Daoy (cell line): ENCODE measurements around the gene RNF169. TPM values are rescaled to one million over a fixed set of nuclear protein-coding genes. Genes with fewer than 3 reads are reported as not detected.

ENCODE experiments used
- DNase-seq: peaks from one replicate; pipeline ENCODE4 v3.0.0-alpha.2; 2015; ENCODE audit warnings: low read depth
- total RNA-seq: library from RNA; depleted of rRNA; stranded (reverse); fragments of >200 nt; shearing (Covaris generic); gene quantifications from 2 replicates; pipeline ENCODE4 v1.2.3, GENCODE V29; 2014; rRNA removed

RNF169 gene, protein sequence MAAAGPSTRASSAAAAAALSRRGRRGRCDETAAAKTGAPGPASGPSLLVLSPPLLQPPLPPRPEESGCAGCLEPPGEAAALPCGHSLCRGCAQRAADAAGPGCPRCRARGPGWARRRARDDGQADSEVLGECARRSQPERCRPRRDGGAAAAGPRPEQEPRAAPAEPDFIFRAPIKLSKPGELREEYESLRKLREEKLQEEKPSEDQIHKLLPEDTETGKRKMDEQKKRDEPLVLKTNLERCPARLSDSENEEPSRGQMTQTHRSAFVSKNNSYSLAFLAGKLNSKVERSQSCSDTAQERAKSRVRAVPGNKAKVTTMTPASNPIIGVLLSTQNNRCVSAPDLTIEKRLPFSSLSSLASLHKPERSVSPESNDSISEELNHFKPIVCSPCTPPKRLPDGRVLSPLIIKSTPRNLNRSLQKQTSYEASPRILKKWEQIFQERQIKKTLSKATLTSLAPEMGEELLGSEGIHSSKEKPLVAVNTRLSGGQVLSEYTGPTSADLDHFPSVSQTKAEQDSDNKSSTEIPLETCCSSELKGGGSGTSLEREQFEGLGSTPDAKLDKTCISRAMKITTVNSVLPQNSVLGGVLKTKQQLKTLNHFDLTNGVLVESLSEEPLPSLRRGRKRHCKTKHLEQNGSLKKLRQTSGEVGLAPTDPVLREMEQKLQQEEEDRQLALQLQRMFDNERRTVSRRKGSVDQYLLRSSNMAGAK
- total RNA-seq = 5.0 and 5.8 TPM in 2 replicates

DNA sequence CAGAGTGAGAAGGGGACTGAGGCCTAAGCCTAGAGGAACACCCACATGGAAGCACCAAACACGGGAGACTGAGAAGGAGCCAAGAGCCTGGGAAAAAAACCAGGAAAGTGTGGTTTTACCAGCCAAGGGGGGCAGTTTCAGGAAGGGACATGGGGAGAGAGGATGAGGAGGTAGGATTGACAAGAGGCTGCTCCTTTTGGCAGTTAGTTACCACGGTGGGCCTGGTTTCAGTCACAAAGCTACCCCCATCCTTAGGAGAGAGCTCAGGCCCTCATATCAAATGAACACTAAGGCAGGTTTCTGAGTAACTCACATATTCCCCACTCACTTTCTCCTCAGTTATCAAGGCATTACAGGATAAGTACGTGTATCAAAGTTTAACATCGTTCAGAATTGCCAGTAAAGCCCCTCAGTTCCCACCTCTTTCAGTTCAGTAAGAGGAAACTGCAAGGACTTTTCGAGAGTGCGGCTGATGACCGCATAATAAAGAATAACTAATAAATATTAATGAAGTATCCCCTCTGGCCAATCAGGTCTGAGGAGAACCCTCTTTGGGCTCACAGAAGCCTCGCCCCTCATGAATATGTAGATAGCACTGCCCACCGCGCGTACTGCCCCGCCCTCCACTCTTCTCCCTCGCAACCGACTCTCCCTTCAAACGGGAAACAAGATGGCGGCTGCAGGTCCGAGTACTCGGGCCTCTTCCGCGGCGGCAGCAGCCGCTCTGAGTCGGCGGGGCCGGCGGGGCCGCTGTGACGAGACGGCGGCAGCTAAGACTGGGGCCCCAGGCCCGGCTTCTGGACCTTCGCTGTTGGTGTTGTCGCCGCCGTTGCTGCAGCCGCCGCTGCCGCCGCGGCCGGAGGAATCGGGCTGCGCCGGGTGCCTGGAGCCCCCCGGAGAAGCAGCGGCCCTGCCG is at the start of gene RNF169:
RNF169 (plus strand) TSS at position 639 of the 916 bp plus-strand sequence; CDS start at position 671, 32 bp downstream.
- DNase-seq = peak; percentile 96

DNA sequence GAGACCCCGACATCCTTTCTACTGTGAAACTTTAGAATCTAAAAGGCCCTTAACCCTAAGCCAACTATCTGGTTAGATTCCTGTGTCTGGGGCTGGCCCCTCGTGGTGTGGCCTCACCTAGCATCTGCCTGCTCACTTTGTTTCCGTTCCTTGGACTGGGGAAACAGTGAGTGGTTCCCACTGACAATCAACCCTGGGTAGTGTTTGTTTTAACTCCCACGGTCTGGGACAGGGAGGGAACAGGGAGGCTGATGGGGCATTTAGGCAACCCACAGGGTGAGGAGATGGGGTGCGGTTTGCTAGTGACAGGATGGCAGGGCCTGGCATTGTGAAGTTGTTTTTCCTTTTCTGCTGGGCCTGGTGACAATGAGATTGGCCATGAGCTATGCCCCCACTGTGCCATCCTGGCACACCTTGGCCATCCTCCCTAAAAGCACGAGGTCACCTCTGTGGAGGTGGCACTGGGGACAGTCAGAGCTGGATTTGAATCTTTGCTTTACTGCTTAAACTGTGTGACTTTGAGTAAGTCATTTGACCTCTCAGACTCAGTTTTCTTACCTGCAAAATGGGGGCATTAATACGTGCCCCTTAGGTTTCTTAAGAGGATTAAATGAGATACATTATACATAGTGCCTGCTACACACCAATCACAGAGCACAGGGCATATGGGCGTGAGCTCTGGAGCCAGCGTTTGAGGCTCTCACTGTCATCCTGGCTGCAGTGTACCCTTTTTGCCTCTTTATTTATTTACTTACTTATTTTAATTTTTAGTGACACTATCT is 48.8 kb upstream of the RNF169 start:
- DNase-seq = peak; percentile 21

DNA sequence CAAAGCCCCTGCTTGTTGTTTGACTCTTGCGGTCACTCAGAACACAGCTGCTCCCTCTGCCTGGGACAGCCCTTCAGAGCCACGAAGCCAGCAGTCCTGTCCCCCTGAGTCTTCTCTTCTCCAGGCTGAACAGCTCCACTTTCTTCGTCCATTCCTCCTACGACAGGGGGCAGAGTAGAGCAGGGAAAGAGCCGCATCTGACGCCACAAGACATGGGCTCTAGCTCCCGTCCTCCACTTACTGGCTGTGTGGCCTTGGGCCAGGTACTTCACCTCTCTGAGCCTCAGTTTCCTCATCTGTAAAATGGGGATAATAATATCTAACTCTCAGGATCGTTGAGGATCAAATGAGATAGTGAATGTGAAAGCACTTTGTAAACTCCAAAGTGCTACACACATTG is 47.3 kb upstream of the RNF169 start:
- no peak for DNase-seq

DNA sequence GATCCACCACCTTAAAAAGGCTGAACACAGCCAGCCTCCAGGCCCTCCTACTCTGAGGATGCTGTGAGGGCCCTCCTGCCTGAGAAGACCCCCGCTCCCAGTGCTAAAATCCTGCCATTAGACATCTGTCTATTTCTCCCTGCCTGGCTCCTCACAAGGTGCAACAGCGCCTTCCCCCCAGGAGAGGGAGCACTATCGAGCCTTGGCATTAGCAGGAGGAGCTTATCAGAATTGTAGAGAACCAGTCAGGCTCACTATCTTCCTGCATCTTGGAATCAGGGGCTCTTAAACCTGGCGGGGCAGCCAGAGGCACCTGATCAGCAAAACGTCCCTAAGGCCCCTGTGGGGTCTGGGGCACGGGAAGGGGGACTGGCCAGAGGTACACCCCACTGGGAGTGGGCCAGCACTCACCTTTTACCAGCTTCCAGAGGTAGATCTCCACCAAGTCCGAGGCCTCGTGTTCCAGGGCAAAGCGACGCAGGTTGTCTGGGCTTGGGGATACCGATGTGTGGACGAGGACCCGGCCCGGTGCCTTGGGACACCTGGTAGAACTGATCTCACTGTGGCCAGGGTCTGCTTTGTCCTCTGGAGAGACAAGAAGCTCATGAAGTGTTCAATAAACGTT is 46.2 kb upstream of the RNF169 start:
- DNase-seq = peak; percentile 69

DNA sequence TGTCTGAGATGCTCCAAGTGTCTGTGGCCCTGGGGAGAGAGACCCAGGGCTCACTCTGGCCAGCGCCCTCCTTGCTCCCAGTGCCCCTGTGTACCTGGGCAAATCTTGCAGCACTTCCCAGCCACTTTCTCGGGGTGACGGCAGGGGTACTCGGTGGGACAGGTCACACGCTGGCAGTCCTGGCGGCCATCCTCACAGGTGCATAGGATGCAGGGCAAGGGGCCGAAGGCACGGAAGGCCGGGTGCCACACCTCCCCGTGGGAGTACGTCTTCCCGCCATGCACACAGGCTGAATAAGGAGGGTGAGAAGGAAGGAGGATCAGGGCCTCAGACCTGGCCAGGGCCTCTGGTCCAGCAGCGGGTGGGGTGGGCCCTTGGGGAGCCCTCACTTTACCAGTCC is 45.4 kb upstream of the RNF169 start:
- DNase-seq = no peak

DNA sequence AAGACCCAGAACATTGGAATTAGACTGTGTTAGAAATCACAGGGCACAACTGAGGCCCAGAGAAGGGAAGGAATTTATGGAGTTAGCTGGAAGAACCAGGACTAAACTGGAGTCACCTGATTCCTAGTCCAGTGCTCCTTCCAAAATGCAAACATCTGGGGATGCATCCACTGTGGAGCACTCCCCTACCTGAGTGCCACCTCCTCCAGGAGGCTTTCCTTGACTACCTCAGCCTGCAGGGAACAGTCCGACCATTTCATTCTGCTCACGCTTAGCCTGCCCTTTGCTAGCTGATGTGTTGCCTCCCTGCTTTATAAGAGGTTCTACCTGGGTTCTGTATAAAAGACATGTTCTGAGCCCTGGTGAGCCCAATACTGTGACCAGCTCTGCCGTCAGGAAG is 41.5 kb upstream of the RNF169 start:
- DNase-seq = no peak

DNA sequence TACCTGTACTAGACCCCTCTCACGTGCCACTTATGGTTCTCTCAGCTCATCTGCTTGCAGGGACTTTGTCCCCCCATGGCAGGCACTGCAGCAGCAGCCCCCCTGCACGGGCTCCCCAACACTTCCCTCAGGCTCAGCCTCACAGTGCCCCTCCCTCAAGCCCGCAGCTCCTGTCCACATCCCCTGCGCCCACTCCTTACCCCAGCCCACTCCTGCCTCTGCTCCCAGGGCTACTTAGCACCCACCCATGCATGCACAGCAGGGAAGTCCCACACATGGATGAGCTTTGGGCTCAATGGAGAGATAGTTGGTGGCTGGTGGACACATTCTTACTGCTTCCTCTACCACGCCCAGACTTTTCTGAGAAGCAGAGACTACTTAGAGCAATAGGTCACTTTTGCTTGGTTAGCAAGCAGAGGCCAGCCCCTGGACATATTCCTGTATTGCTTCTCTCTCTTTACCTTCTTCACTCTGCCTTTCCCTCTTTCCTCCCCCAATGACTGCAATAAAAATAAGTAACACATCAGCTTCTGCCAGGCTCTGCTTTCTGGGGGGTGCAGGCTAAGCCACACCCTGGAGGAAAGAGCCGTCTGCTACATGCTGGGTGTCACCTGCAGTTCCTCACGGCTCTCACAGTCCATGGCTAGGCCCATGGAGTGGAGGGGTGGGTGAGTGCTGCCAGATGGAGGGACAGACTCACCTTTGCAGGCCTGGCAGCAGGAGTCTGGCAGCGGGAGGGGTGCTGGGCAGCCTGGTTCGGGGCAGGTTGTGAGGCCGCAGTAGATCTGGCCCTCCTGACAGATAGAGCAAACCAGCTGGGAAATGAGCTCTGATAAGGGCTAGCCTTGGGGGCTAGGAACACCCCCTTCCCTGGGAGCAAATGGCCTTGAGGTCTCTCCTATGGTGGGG is 40.8 kb upstream of the RNF169 start:
- no peak for DNase-seq

DNA sequence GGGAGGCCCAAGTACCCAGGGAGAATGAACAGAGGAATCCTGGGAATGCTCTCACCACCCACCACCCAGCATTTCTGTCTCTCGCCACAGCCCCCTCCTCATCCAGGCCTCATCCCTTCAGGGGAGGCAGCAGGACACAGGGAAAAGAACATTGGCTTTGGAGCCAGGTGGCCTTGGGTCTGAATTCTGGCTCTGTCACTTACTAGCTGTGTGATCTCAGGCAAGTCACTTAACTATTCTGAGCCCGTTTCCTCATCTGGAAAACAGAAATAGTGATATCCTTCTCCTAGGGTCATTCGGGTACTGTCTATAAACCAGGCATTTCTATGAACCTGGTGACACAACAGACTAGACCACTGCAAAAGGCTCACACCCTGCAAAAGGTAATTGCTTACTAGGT is 39.5 kb upstream of the RNF169 start:
- DNase-seq = no peak

DNA sequence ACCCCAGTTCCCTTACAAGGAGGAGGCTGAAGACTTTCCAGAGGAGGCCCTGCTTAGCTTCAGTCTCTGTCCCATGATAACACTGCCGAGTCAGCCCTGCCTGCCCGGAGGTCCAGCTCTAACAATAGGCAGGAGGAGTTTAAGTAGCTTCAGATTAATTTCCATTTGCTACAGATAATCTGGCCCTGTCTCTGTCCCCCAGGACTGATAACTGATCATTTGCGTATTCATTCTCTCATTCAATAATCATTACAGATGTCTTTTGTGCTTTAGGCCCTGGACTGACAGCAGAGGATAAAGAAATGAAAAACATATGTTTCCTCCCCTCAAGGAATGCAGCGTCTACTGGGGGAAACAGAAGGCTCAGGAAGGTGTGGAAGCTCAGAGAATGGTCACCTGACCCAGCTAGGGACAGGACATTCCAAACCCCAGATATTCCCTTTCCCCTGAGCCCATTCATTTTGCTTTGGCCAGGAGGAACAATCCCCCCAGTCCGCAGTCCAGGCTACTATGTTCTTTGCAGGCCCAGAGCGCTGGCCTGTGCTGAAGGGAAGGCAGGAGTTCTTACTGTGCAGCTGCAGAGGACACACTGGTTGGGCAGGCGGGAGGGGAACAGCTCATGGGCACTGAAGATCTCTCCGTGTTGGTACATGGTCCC is 38.2 kb upstream of the RNF169 start:
- no peak for DNase-seq

DNA sequence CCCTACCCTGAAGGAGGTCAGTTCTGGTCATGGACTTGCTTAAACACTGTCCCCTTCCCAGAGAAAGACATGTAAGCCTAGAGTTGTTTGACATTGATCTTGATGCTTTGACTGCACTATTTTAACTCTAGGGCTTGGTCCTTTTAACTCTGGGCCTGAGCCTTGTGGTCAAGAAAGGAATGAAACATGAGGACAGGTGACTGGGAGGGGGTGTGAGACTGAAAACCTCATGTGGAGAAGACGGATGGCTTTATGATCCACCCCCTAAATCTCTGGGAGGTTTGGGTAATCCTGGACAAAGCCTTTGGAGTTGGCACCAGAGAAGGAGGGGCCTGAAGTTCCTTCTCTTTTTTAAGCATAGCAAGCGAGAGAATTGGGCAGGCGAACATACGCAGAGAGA is 35.0 kb upstream of the RNF169 start:
- DNase-seq = no peak

DNA sequence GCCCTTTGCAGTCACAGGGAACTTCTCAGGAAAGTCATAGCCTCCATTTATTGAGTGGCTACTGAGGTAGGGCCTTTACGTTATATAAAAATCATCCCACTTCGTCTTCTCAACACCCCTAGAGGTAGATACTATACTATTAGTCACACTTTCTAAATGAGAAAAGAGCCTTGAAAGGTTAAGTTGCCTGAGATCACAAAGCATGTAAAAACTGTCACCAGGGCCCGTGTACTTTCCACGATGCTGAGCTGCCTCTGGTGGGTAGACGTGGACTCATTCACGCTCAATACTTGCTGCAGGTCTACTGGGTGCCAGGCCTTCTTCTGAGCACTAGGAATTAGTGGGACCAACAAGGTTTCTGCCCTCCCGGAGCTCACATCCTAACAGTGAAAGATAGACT is 33.7 kb upstream of the RNF169 start:
- no peak for DNase-seq

DNA sequence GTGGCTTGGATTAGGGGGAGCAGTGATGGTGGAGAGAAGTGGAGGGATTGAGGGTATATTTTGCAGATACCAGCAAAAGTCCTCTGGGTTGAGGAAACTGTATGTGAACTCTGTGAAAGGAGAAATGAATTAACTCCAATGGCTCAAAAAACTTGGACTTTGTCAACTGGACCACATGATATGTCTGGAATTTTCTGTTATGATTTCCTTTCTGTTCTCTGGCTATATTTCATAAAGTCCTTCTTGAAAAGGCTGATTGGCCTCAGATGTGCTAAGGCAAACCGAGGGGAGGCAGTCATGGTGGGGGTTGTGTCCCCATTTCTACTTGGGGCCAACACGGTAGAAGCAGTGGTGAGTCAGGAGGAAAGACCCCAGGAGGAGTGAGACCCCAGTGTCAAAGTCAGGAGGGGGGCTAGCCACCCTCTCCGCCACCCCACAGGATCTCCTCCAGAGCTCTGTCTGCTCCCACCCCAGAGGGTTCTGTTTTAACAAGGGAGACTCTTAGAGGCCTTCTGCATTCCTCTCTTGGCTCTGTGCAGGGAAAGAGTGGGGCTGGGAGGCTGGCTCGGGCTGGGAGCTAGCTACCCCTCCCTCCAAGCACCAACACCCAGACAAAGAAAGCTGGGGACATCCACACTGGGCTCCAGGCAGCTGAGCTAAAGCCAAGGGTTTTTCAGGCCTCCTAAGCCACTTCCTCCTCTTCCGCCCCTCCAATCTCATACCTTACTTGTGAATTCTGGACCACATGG is 31.3 kb upstream of the RNF169 start:
- DNase-seq = no peak

DNA sequence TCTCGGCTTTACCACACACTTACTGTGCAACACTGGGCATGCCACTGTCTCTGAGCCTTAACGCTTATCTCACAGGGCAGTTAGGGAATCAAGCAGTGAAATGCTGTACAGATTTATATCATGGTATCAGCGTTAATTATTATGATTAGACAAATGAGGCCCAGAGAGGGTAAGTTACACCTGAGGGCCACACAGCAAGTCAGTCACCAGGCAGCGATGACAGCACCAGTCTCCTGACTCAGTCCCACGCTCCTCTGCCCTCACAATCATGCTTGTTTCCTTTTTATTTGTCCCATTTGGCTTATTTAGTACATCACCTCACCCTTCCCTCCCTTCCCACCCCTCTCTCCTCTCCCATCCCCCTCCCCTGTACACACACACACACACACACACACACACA is 29.6 kb upstream of the RNF169 start:
- DNase-seq = no peak

DNA sequence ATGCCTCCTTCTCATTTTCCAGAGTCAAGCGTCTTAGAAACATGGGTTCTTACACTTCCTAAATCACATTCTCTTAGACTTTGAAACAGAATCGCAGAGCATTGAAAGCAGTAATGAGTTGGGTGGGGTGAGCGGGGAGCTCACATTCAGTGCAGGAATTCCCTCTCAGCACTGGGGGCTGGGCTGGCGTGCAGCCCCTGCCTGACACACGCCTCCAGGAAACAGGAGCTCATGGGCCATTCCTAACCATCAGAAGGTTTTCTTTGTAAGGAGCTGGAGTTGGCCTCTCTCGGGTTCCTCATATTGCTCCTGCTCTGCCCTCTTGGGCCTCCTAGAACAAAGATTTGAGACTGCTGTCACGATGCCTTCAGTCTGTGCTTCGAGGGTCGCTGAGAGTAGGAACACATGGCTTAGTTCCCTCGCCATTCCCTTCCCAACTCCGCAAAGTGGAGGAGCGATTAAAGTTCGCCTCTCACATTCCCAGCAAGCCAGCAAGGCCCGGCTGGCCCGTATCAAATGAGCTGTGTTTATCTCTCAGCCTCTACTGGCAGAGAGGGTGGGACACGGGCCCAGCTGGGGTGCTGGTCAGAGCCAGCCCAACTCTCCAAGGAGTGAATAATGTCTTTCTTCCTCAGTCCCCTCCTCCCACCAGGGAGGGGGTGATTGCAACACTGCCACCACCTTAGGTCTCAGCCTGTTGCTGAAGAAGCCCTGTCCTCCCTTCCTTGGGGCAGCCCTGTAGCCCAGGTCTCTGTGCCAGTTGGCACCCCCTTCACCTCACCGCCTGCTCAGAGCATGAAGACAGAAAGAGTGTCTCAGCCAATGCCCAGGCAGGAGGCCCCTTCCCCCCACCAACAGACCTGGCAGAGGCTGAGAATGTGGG is 27.8 kb upstream of the RNF169 start:
- DNase-seq = no peak

DNA sequence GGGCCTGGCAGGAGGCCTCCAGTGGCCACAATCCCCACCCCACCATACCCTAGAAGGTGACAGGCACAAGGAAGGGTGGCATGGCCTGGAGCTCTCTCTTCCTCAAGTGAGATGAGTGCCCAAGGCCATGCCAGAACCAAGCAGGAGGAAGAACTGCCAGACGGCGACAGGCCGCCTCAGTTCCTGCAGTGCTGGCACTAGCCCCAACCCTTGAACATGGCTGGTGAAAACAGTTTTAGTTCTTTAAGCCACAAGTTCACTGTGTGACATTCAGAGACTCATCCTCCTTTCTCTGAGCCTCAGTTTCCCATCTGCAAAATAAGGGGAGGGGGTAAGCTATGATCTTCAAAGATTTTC is 27.2 kb upstream of the RNF169 start:
- no peak for DNase-seq

DNA sequence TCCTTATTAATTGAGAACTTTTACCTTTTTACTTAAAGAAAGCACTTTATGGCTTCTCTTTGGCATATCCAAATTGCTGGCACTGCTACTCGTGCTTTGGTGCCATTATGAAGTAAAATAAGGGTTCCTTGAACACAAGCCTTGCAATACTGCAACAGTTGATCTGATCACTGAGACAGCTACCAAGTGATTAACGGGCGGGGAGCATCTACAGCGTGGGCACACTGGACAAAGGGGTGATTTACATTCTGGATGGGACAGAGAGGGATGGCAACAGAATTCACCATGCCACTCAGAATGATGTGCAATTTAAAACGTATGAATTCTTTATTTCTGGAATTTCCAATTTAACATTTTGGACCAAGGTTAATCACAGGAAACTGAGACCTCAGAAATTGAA is 25.1 kb upstream of the RNF169 start:
- DNase-seq = no peak

DNA sequence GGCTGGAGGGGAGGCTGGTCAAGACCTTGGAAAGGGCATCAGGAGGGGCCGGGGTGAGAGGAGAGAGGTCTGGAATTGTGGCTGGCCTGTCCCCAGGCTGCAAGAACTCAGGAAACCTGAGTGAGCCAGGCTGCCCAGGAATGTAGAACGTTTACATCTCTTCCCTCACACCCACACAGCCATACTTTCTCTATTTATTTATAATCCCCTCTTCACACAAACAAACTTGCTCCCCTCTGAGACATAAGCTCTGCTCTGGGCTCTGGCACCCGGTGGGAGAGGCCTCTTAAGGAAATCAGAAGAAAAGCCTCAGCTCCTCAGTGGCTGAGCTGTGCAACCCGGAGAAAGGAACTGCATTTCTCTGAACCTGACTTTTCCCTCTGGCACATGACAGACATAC is 22.9 kb upstream of the RNF169 start:
- no peak for DNase-seq
